Natural killer cell (primary cell): Measurements from ENCODE around the gene FAM210B. TPM values are rescaled to one million over a fixed set of nuclear protein-coding genes. Genes with fewer than 3 reads are reported as not detected.

Experiments used
- ATAC-seq, 3 donors: fragments of 150-1000 bp in 2 of 3; fragments of 200-7000 bp in 1 of 3; cut with Tn5 transposase; 1 replicate in 1 of 3; 2 replicates in 2 of 3; pipeline ENCODE4 v1.10.0; 2021; ENCODE audit warnings: mild to moderate bottlenecking in 2 of 3, moderate library complexity in 2 of 3
- DNase-seq, 2 donors: peaks; one replicate each; pipeline versions ENCODE4 v3.0.0 to v3.0.0-alpha.2; 2013 to 2021; ENCODE audit warnings: mixed read lengths in 1 of 2
- H3K27ac ChIP-seq: one replicate; pipeline ENCODE4 v1.5.1; 2013; ENCODE audit warnings: mild to moderate bottlenecking, low read length
- H3K27me3 ChIP-seq: one replicate; pipeline ENCODE4 v1.6.1; 2013; ENCODE audit warnings: low read length; ENCODE audit not compliant: control insufficient read depth, insufficient read depth
- H3K36me3 ChIP-seq: one replicate; pipeline ENCODE4 v1.6.1; 2013; ENCODE audit warnings: low read length; ENCODE audit not compliant: control insufficient read depth, insufficient read depth
- H3K4me1 ChIP-seq: one replicate; pipeline ENCODE4 v1.6.1; 2013; ENCODE audit warnings: low read length; ENCODE audit not compliant: control insufficient read depth, insufficient read depth
- H3K4me3 ChIP-seq: one replicate; pipeline ENCODE4 v1.5.1; 2013; ENCODE audit warnings: low read length
- H3K9me3 ChIP-seq: one replicate; pipeline ENCODE4 v1.6.1; 2013; ENCODE audit warnings: low read length; ENCODE audit not compliant: control insufficient read depth, insufficient read depth
- H3K27ac Mint-ChIP-seq, 2 donors: one replicate each; pipeline ENCODE4 v1.8.0; 2022; ENCODE audit warnings: mild to moderate bottlenecking in 2 of 2, mixed read lengths in 2 of 2, moderate library complexity in 1 of 2
- H3K27me3 Mint-ChIP-seq, 2 donors: one replicate each; pipeline ENCODE4 v1.8.0; 2022; ENCODE audit warnings: low read depth in 2 of 2, mixed read lengths in 2 of 2
- H3K36me3 Mint-ChIP-seq: one replicate; pipeline ENCODE4 v1.8.0; 2022; ENCODE audit warnings: mixed read lengths
- H3K4me1 Mint-ChIP-seq, 2 donors: one replicate each; pipeline ENCODE4 v1.8.0; 2022; ENCODE audit warnings: mixed read lengths in 2 of 2
- H3K4me3 Mint-ChIP-seq: one replicate; pipeline ENCODE4 v1.8.0; 2022; ENCODE audit warnings: mild to moderate bottlenecking, moderate library complexity, mixed read lengths
- H3K9me3 Mint-ChIP-seq, 2 donors: one replicate each; pipeline ENCODE4 v1.8.0; 2022; ENCODE audit warnings: mixed read lengths in 2 of 2
- CTCF ChIP-seq: fragments of 200-600 bp; IDR thresholded peaks from one replicate; pipeline ENCODE4 v1.8.0; 2022; ENCODE audit warnings: antibody characterized with exemption
- WGBS: methylation state at CpG from one replicate; pipeline ENCODE4 v1.1.7; 2013; ENCODE audit warnings: missing lambda C conversion rate; ENCODE audit not compliant: insufficient coverage; 5-methylcytosine and 5-hydroxymethylcytosine counted together
- intact Hi-C: fragments of 100-400 bp; cut with micrococcal nuclease; formaldehyde crosslinking; loops from one replicate; pipeline ENCODE4 v1.14.2; 2022
- total RNA-seq, 4 donors: library from RNA; stranded (reverse); fragments of 120-200 nt in 1 of 4; gene quantifications; one replicate each; pipeline versions ENCODE4 v1.2.3 to v1.2.4, GENCODE V29; 2013 to 2022

FAM210B gene
- total RNA-seq, 3 donors from 2014 or later (not counting 1 experiment from before 2014, with no cell fraction given) = 6.4 to 11.5 (median 8.8) TPM

GRCh38 chr20:56417402-56417801 is 58.6 kb downstream of the FAM210B start:
- no peaks in the 10 kb centered on the region for H3K27me3 Mint-ChIP-seq
- peak overlapping the region; percentile 76 to 79 for H3K27ac Mint-ChIP-seq
- DNase-seq (no peak), ATAC-seq (no peak)
- no peak overlapping the region for H3K4me3 ChIP-seq
- H3K36me3 Mint-ChIP-seq = no peaks in the 10 kb centered on the region
- WGBS = 89% methylated on average over 7 of the region's 7 CpGs
- no peak overlapping the region for H3K4me3 Mint-ChIP-seq
- intact Hi-C loops = no loop called here
- H3K36me3 ChIP-seq = no peaks in the 10 kb centered on the region
- peaks cover 74 to 78% of the 10 kb centered on the region in 2 donors for H3K4me1 Mint-ChIP-seq
- H3K4me1 ChIP-seq = peaks cover 66% of the 10 kb centered on the region
- no peaks in the 10 kb centered on the region for H3K9me3 Mint-ChIP-seq
- H3K27ac ChIP-seq = no peak overlapping the region
- no peaks in the 10 kb centered on the region for H3K9me3 ChIP-seq
- no peak for TF ChIP-seq CTCF
- no peaks in the 10 kb centered on the region for H3K27me3 ChIP-seq

- ATAC-seq = no peak
- Histone ChIP-seq H3K36me3 (no peaks in the 10 kb centered on the region), H3K9me3 (no peaks in the 10 kb centered on the region), H3K27ac (peak overlapping the region; percentile 59), H3K4me1 (peaks cover 64% of the 10 kb centered on the region), H3K27me3 (no peaks in the 10 kb centered on the region), H3K4me3 (no peak overlapping the region)
- H3K27ac Mint-ChIP-seq = peak overlapping the region; percentile 76 to 79
- H3K9me3 Mint-ChIP-seq = no peaks in the 10 kb centered on the region
- WGBS = 82% methylated on average over 4 of the region's 4 CpGs
- H3K36me3 Mint-ChIP-seq = no peaks in the 10 kb centered on the region
- no peak for TF ChIP-seq CTCF
- H3K27me3 Mint-ChIP-seq = no peaks in the 10 kb centered on the region
- H3K4me3 Mint-ChIP-seq = peak overlapping the region; percentile 55
- intact Hi-C loops = no loop called here
- peaks cover 71 to 74% of the 10 kb centered on the region in 2 donors for H3K4me1 Mint-ChIP-seq
- no peak for DNase-seq
Observed at GRCh38 chr20:56417911-56418310, 59.1 kb downstream of the FAM210B start.

Other genes with a start within 250 kb of the FAM210B start
- not detected for gene MC3R, start 110.2 kb upstream of the FAM210B start, total RNA-seq
- 1 to 10 TPM; 1.5 to 2.9 (median 2.0) TPM for gene AURKA, start 33.2 kb downstream of the FAM210B start, total RNA-seq
- gene CSTF1, start 33.7 kb downstream of the FAM210B start, total RNA-seq = 10 to 100 TPM; 15.8 to 24.3 (median 18.5) TPM
- gene CASS4, start 53.3 kb downstream of the FAM210B start, total RNA-seq = 10 to 100 TPM in 2 of 3 donors, 1 to 10 TPM in 1; 9.3 to 13.8 (median 13.4) TPM
- 10 to 100 TPM; 81.5 to 89.1 (median 83.4) TPM for gene RTF2, start 109.7 kb downstream of the FAM210B start, total RNA-seq
- gene FAM209A, start 165.8 kb downstream of the FAM210B start, total RNA-seq = 1 to 10 TPM; 4.0 to 5.6 (median 5.4) TPM
- 1 to 10 TPM; 2.0 to 3.3 (median 3.1) TPM for gene FAM209B, start 174.3 kb downstream of the FAM210B start, total RNA-seq